ENCODE results near the gene SOX21.

The SOX21 gene

GRCh38 chr13:94709001-94709834, 3.1 kb downstream of the SOX21 start:
- in situ Hi-C loops (cut with MboI; ENCODE audit: low sequenced_read_pairs): no loop called here

- in situ Hi-C loops (cut with MboI; ENCODE audit: low sequenced_read_pairs): no loop called here
Measured at GRCh38 chr13:94708031-94708859, 4.1 kb downstream of the SOX21 start.

GRCh38 chr13:94707400-94708021, 4.8 kb downstream of the SOX21 start:
- in situ Hi-C loops (cut with MboI; ENCODE audit: low sequenced_read_pairs): no loop called here

GRCh38 chr13:94706843-94707399, 5.4 kb downstream of the SOX21 start:
- in situ Hi-C loops (cut with MboI; ENCODE audit: low sequenced_read_pairs): no loop called here

GRCh38 chr13:94706101-94706842, 6.1 kb downstream of the SOX21 start:
- in situ Hi-C loops (cut with MboI; ENCODE audit: low sequenced_read_pairs): no loop called here

- in situ Hi-C loops (cut with MboI; ENCODE audit: low sequenced_read_pairs): no loop called here
Measured at GRCh38 chr13:94705081-94706030, 7.0 kb downstream of the SOX21 start.

- in situ Hi-C loops (cut with MboI; ENCODE audit: low sequenced_read_pairs): no loop called here
Measured at GRCh38 chr13:94704377-94705080, 7.8 kb downstream of the SOX21 start.

GRCh38 chr13:94703721-94704314, 8.5 kb downstream of the SOX21 start:
- in situ Hi-C loops (cut with MboI; ENCODE audit: low sequenced_read_pairs): no loop called here

GRCh38 chr13:94703271-94703670, 9.1 kb downstream of the SOX21 start:
- in situ Hi-C loops (cut with MboI; ENCODE audit: low sequenced_read_pairs): no loop called here

- in situ Hi-C loops (cut with MboI; ENCODE audit: low sequenced_read_pairs): no loop called here
Measured at GRCh38 chr13:94702181-94703041, 9.9 kb downstream of the SOX21 start.

- in situ Hi-C loops (cut with MboI; ENCODE audit: low sequenced_read_pairs): no loop called here
Measured at GRCh38 chr13:94701313-94702180, 10.8 kb downstream of the SOX21 start.

GRCh38 chr13:94700536-94700935, 11.8 kb downstream of the SOX21 start:
- in situ Hi-C loops (cut with MboI; ENCODE audit: low sequenced_read_pairs): no loop called here

- in situ Hi-C loops (cut with MboI; ENCODE audit: low sequenced_read_pairs): no loop called here
Measured at GRCh38 chr13:94700051-94700535, 12.3 kb downstream of the SOX21 start.

- in situ Hi-C loops (cut with MboI; ENCODE audit: low sequenced_read_pairs): no loop called here
Measured at GRCh38 chr13:94696171-94696570, 16.2 kb downstream of the SOX21 start.

- in situ Hi-C loops (cut with MboI; ENCODE audit: low sequenced_read_pairs): no loop called here
Measured at GRCh38 chr13:94692030-94692429, 20.3 kb downstream of the SOX21 start.

- in situ Hi-C loops (cut with MboI; ENCODE audit: low sequenced_read_pairs): no loop called here
Measured at GRCh38 chr13:94683409-94683808, 28.9 kb downstream of the SOX21 start.

Data from HL-60/S4 treated with phorbol 12-myristate 13-acetate at 8.2 ng/mL for 4 days and 3 days (cell line).